Heart left ventricle (tissue), 13 donors: Measurements from ENCODE around the gene ST7.

Source experiments
- POLR2A ChIP-seq, 2 donors: fragments of 450-650 bp; IDR thresholded peaks; one replicate each; pipeline ENCODE4 v1.6.1; 2017; ENCODE audit warnings: antibody characterized with exemption in 2 of 2, mild to moderate bottlenecking in 2 of 2, moderate library complexity in 2 of 2
- TF ChIP-seq, protein P1 (sequence below), 12 donors: fragments of 200-600 bp; sonication (generic) in 4 of 12; IDR thresholded peaks; one replicate each; pipeline versions ENCODE4 v1.5.0 to v1.8.0; 2018 to 2022; ENCODE audit warnings: antibody characterized with exemption in 12 of 12, mild to moderate bottlenecking in 5 of 12
- donor health status: ischemic (EF 13 %, LVEDD 7.1; RV severe dilation, severe dysfunction).
- donor health status: DM: no; HTN: yes; CAD: no.
- donor health status: DM: no; HTN: no; CAD: no.
- donor health status: ischemic (EF 25% LVEDD 6.9; RV normal size, moderate dysfunction).
- donor health status: ischemic (EF 25% LVEDD 5.7; RV mildly dilated, moderate dysfunction).
- donor health status: ischemic (EF 35%, LVEDD 5.7; RV mildly dilated, moderate dysfunction).
- donor health status: nonischemic (EF 11% LVEDD 7.7; RV severe dilation, severe dysfunction).
- donor health status: DM: yes; HTN: yes; CAD: no.
- donor health status: PGD.
- donor health status: ischemic (EF 29% LVEDD 5.4; RV normal size, mild dysfunction).
- donor health status: nonischemic (EF 23%, LVEDD 6.1; RV moderate dilation, normal function).

DNA sequence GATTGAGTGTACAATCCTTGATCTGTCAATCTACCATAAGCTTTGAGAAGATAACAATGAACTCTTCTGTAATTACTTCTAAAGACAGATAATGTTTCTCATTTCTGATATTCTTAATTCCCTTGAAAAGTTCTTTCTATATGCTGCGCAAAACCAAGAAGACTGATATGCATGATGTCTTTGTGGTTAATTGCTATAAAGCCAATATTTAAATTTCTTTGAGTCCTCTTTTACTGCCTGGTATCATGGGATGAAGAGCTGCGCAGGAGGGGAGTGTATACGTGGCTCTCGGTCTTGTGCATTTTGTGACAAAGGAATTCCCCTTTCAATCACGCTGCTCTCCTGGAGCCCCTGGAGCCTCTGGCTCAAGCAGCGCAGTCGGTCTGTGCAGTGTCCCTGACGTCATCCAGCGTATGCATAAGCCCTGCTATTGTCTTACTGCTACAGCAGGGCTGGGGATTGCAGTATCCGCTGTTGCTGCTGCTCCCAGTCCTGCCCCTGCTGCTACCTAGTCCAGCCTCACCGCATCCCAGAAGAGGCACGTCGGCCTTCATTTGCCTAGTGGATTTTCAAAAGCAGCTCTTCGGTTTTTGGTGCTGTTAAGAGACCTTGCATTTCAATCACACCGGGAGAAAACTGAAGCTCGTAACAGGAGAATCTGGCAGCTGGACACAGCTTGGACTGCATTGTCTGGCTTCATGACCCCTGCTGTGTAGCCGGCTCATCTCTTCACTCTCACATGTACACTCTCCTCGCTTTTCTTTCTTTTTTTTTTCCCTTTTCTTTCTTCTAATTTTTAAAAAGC, 66.7 kb downstream of the ST7 start:
- TF ChIP-seq POLR2A (IDR thresholded peaks at IDR 0.05), result no peak
- TF ChIP-seq, protein P1, sequence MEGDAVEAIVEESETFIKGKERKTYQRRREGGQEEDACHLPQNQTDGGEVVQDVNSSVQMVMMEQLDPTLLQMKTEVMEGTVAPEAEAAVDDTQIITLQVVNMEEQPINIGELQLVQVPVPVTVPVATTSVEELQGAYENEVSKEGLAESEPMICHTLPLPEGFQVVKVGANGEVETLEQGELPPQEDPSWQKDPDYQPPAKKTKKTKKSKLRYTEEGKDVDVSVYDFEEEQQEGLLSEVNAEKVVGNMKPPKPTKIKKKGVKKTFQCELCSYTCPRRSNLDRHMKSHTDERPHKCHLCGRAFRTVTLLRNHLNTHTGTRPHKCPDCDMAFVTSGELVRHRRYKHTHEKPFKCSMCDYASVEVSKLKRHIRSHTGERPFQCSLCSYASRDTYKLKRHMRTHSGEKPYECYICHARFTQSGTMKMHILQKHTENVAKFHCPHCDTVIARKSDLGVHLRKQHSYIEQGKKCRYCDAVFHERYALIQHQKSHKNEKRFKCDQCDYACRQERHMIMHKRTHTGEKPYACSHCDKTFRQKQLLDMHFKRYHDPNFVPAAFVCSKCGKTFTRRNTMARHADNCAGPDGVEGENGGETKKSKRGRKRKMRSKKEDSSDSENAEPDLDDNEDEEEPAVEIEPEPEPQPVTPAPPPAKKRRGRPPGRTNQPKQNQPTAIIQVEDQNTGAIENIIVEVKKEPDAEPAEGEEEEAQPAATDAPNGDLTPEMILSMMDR (IDR thresholded peaks at IDR 0.05), result no peak
